IMR-90 (cell line): ENCODE measurements around the gene NPAS2. TPM values are rescaled to one million over a fixed set of nuclear protein-coding genes. Genes with fewer than 3 reads are reported as not detected.

Source experiments
- ATAC-seq: fragments of 200-7000 bp; cut with Tn5 transposase; 2 replicates; pipeline ENCODE4 v1.9.1; 2020; ENCODE audit warnings: low read depth, mild to moderate bottlenecking, moderate library complexity
- BruUV-seq: library from RNA; stranded (reverse); fragments of 400-500 nt; replicated peaks from 2 replicates; lab custom pipeline; 2021; lab: Mats Ljungman, UMichigan
- CTCF ChIA-PET: fragments of 300-600 bp; formaldehyde crosslinking; extraction: SDS; loops from one replicate; lab custom pipeline; 2021; ENCODE audit warnings: antibody characterized with exemption; lab: Yijun Ruan, JAX
- POLR2A ChIA-PET: fragments of 300-600 bp; sonication (Branson Sonifier 250); formaldehyde crosslinking; loops from one replicate; lab custom pipeline; 2022; ENCODE audit warnings: antibody characterized with exemption; ENCODE audit not compliant: unreplicated experiment; lab: Charles Lee
- DNase-seq: peaks from one replicate; pipeline ENCODE4 v3.0.0; 2013
- H2AFZ ChIP-seq: replicated peaks from 2 replicates; pipeline ENCODE3; 2013; ENCODE audit warnings: low read length, mild to moderate bottlenecking; ENCODE audit not compliant: poor library complexity
- H2AK5ac ChIP-seq: 2 replicates; pipeline ENCODE4 v1.6.1; 2013; ENCODE audit warnings: low read depth, low read length, inconsistent platforms
- H2AK9ac ChIP-seq: replicated peaks from 2 replicates; pipeline ENCODE3; 2013; ENCODE audit warnings: mild to moderate bottlenecking, low read depth, low read length, moderate library complexity; ENCODE audit not compliant: poor library complexity
- H2BK120ac ChIP-seq: 2 replicates; pipeline ENCODE4 v1.6.1; 2013; ENCODE audit warnings: low read depth, low read length, inconsistent platforms
- H2BK15ac ChIP-seq: 3 replicates; pipeline ENCODE4 v1.6.1; 2013; ENCODE audit warnings: low read depth, low read length, inconsistent platforms
- H2BK20ac ChIP-seq: 2 replicates; pipeline ENCODE4 v1.6.1; 2013; ENCODE audit warnings: low read depth, mild to moderate bottlenecking, inconsistent platforms, low read length, moderate library complexity
- H2BK5ac ChIP-seq: 2 replicates; pipeline ENCODE4 v1.6.1; 2013; ENCODE audit warnings: mild to moderate bottlenecking, low read depth, low read length, inconsistent platforms; ENCODE audit not compliant: poor library complexity, severe bottlenecking
- H3K14ac ChIP-seq: replicated peaks from 2 replicates; pipeline ENCODE4 v1.6.1; 2013; ENCODE audit warnings: low read depth, low read length, inconsistent platforms
- H3K18ac ChIP-seq: 2 replicates; pipeline ENCODE4 v1.6.1; 2013; ENCODE audit warnings: low read depth, low read length, control low read depth
- H3K23ac ChIP-seq: 2 replicates; pipeline ENCODE4 v1.6.1; 2013; ENCODE audit warnings: low read depth, low read length, inconsistent platforms
- H3K27ac ChIP-seq: 2 replicates; pipeline ENCODE4 v1.5.1; 2013; ENCODE audit warnings: mild to moderate bottlenecking, control low read depth, low read length; ENCODE audit not compliant: insufficient read depth
- H3K27me3 ChIP-seq: 2 replicates; pipeline ENCODE4 v1.6.1; 2013; ENCODE audit warnings: low read length; ENCODE audit not compliant: control insufficient read depth, insufficient read depth
- H3K36me3 ChIP-seq: 2 replicates; pipeline ENCODE4 v1.6.1; 2013; ENCODE audit warnings: low read length, mixed read lengths; ENCODE audit not compliant: control insufficient read depth, insufficient read depth
- H3K4ac ChIP-seq: 2 replicates; pipeline ENCODE4 v1.6.1; 2013; ENCODE audit warnings: low read depth, low read length, inconsistent platforms
- H3K4me1 ChIP-seq: 2 replicates; pipeline ENCODE4 v1.6.1; 2013; ENCODE audit warnings: low read length, mixed read lengths; ENCODE audit not compliant: control insufficient read depth, insufficient read depth
- H3K4me2 ChIP-seq: 2 replicates; pipeline ENCODE4 v1.6.1; 2013; ENCODE audit warnings: low read depth, mild to moderate bottlenecking, control low read depth, low read length, moderate library complexity
- H3K4me3 ChIP-seq: 2 replicates; pipeline ENCODE4 v1.5.1; 2013; ENCODE audit warnings: low read depth, mild to moderate bottlenecking, control low read depth, low read length, moderate library complexity; ENCODE audit not compliant: insufficient read depth
- H3K56ac ChIP-seq: 2 replicates; pipeline ENCODE4 v1.6.1; 2013; ENCODE audit warnings: low read length, inconsistent platforms; ENCODE audit not compliant: insufficient read depth; ENCODE audit errors: extremely low read depth
- H3K79me1 ChIP-seq, 2 experiments: 2 replicates each; pipeline ENCODE4 v1.6.1; 2013; ENCODE audit warnings: low read length in 2 of 2, inconsistent platforms in 1 of 2, low read depth in 1 of 2
- H3K9ac ChIP-seq: 2 replicates; pipeline ENCODE4 v1.6.1; 2013; ENCODE audit warnings: low read depth, low read length, control low read depth
- H3K9me1 ChIP-seq: 2 replicates; pipeline ENCODE4 v1.6.1; 2013; ENCODE audit warnings: low read length, inconsistent platforms; ENCODE audit not compliant: insufficient read depth
- H3K9me3 ChIP-seq: 2 replicates; pipeline ENCODE4 v1.6.1; 2013; ENCODE audit warnings: low read length; ENCODE audit not compliant: control insufficient read depth, insufficient read depth
- H4K20me1 ChIP-seq: 2 replicates; pipeline ENCODE4 v1.6.1; 2013; ENCODE audit warnings: low read length, inconsistent platforms; ENCODE audit not compliant: insufficient read depth
- H4K5ac ChIP-seq: 2 replicates; pipeline ENCODE4 v1.6.1; 2013; ENCODE audit warnings: mild to moderate bottlenecking, low read depth, low read length, control low read depth
- H4K8ac ChIP-seq, 2 experiments: 2 replicates each; pipeline ENCODE4 v1.6.1; 2013; ENCODE audit warnings: low read depth in 2 of 2, low read length in 2 of 2, control low read depth in 1 of 2, inconsistent platforms in 1 of 2
- H4K91ac ChIP-seq: 2 replicates; pipeline ENCODE4 v1.6.1; 2013; ENCODE audit warnings: low read depth, low read length, inconsistent platforms; ENCODE audit not compliant: insufficient read depth
- RFX5 ChIP-seq: IDR thresholded peaks from 2 replicates; pipeline ENCODE4 v1.8.0; 2012; ENCODE audit warnings: low read depth, mild to moderate bottlenecking, low read length, moderate library complexity
- WGBS, 2 experiments: methylation state at CpG; one replicate each; pipeline versions ENCODE4 v1.1.5 to v1.1.7; 2013; ENCODE audit warnings: missing lambda C conversion rate in 2 of 2; ENCODE audit not compliant: insufficient read length in 1 of 2; ENCODE audit errors: extremely low coverage in 2 of 2; 5-methylcytosine and 5-hydroxymethylcytosine counted together
- dilution Hi-C: fragments of 300-500 bp; cut with HindIII; formaldehyde crosslinking; loops from one replicate; pipeline ENCODE4 v1.14.3; 2018; ENCODE audit warnings: low sequenced_read_pairs; ENCODE audit not compliant: unreplicated experiment
- in situ Hi-C: fragments of 300-500 bp; cut with MboI; formaldehyde crosslinking; loops from 3 replicates; pipeline ENCODE4 v1.14.3; 2019; ENCODE audit warnings: low sequenced_read_pairs, inconsistent platforms, mixed read lengths
- intact Hi-C: fragments of 100-400 bp; cut with micrococcal nuclease; formaldehyde crosslinking; loops from 2 replicates; pipeline ENCODE4 v1.10.0; 2022
- polyA plus RNA-seq, 3 experiments: library from polyadenylated mRNA; depleted of rRNA; stranded (reverse); fragments of >200 nt; gene quantifications; 2 replicates each; pipeline ENCODE4 v1.2.3, GENCODE V29; 2012; ENCODE audit warnings: low replicate concordance in 1 of 3
- total RNA-seq: library from RNA; depleted of rRNA; stranded (reverse); fragments of >200 nt; gene quantifications from 2 replicates; pipeline ENCODE4 v1.2.3, GENCODE V29; 2012

NPAS2 gene
- total and polyA plus RNA-seq, 2 of the 4 experiments (the other 2 are of a cell fraction), result 5.2 to 14.8 TPM

DNA sequence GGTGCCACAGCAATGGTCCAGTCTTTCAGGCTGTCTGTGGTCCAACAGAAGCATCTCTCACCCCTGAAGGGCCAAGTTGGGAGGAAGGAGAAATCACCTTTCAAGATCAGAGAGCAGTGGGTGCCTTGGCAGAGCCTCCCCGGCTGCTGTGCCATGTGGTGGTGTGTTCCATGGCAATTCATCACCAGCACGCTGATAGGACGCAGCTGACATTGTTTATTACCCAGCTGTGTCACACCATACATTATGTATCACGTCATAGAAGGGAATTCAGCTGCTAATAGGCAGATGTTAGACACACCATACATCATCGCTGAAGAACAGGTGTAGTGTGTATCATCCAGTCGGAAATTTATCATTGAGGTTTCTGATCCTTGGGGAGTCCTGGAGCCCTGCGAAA lies 152.5 kb downstream of the NPAS2 start:
- TF ChIP-seq RFX5, result no peak
- H3K9me3 ChIP-seq, result no peaks in the 10 kb centered on the region
- no peaks in the 10 kb centered on the region for H3K27me3 ChIP-seq
- H4K8ac ChIP-seq, result no peak overlapping the region
- DNase-seq (no peak), ATAC-seq (no peak)
- H3K18ac ChIP-seq, result no peak overlapping the region
- H3K4me2 ChIP-seq, result no peak overlapping the region
- no peak overlapping the region for H3K9ac ChIP-seq
- no peak overlapping the region for H3K4me3 ChIP-seq
- H3K56ac ChIP-seq, result no peak overlapping the region
- H2BK15ac ChIP-seq, result no peak overlapping the region
- H4K5ac ChIP-seq, result no peak overlapping the region
- H2BK5ac ChIP-seq, result no peak overlapping the region
- peaks cover 15% of the 10 kb centered on the region; the same call in 1 of the 2 replicates for H3K9me1 ChIP-seq
- H3K36me3 ChIP-seq, result peaks cover 39% of the 10 kb centered on the region
- no peaks in the 10 kb centered on the region for H3K79me1 ChIP-seq
- no peak overlapping the region for H4K91ac ChIP-seq
- no peaks in the 10 kb centered on the region for H4K20me1 ChIP-seq
- no peak overlapping the region for H2BK20ac ChIP-seq
- CTCF ChIA-PET, result no interaction called here
- intact Hi-C loops (no loop called here), dilution Hi-C loops (no loop called here), in situ Hi-C loops (loop anchor here (5.0 kb wide), 1 partner anchor 150 kb away; the partner anchor contains the start of gene NPAS2)
- no peak overlapping the region for H3K27ac ChIP-seq
- no peak overlapping the region for H3K23ac ChIP-seq
- H3K4me1 ChIP-seq, result no peaks in the 10 kb centered on the region; the same call in 1 of the 2 replicates
- H2AFZ ChIP-seq, result no peak overlapping the region
- no CpG with 5 or more reads among the region's 7 CpGs for WGBS, 2 experiments
- BruUV-seq, result no TSS peak
- no peak overlapping the region for H2AK5ac ChIP-seq
- peak overlapping the region; percentile 9 for H2AK9ac ChIP-seq
- H3K14ac ChIP-seq, result no peak overlapping the region
- no peak overlapping the region for H2BK120ac ChIP-seq
- POLR2A ChIA-PET, result no interaction called here
- no peak overlapping the region for H3K4ac ChIP-seq
